Posterior vena cava (tissue), 2 donors: ENCODE data around the gene UBALD1. TPM values are rescaled to one million over a fixed set of nuclear protein-coding genes. Genes with fewer than 3 reads are reported as not detected.
"Not testable (repeated sequence)": the region's sequence is repeated elsewhere in the genome, so short reads cannot be mapped to it uniquely, and the experiment has no call there.

Experiments
- DNase-seq: peaks from one replicate; pipeline ENCODE4 v3.0.0-alpha.2; 2020; ENCODE audit warnings: low spot score
- intact Hi-C, 2 donors: fragments of 100-400 bp; cut with DNase I; formaldehyde crosslinking; loops; one replicate each; pipeline versions ENCODE4 v1.14.1 to v1.14.2; 2022 to 2023
- long read RNA-seq, 2 donors: library from polyadenylated mRNA; unstranded; transcript quantifications; one replicate each; pipeline ENCODE4 v2.0.0, GENCODE V29; 2020 to 2021
- total RNA-seq, 2 donors: library from RNA; stranded (reverse); fragmentation: NEBNext Ultra II Directional; extraction: Animal tissue kit (Norgen Biotek cat#: 25700); gene quantifications; one replicate each; pipeline ENCODE4 v1.2.1, GENCODE V29; 2021
- donor health status: DM: yes; HTN: yes; CAD: no.
- donor health status: DM: yes; HTN: yes; CAD: no.

The UBALD1 gene
- total RNA-seq, result 10 to 100 TPM; 15.6 to 16.4 TPM
- long read RNA-seq, donor 1, partial matches to known transcripts, result 0 of 4 reads
- long read RNA-seq, donor 1, other reads (novel, unspliced or antisense), result 0 of 4 reads
- long read RNA-seq, donor 2, partial matches to known transcripts, result 0 of 1 reads
- long read RNA-seq, donor 2, other reads (novel, unspliced or antisense), result 1 of 1 reads

GRCh38 chr16:4614571-4615383 lies at the start of gene UBALD1:
TSS of gene UBALD1 (minus strand) at chr16:4614888. CDS start at chr16:4614797, 91 bp downstream.
- DNase-seq, result peak; percentile 96
- intact Hi-C loops, result no loop called here

GRCh38 chr16:4663777-4664465 lies 49.2 kb upstream of the UBALD1 start:
- intact Hi-C loops, result no loop called here
- no peak for DNase-seq

- DNase-seq, result no peak
- intact Hi-C loops, result no loop called here
These were observed 48.7 kb upstream of the UBALD1 start for GRCh38 chr16:4663465-4663776.

GRCh38 chr16:4661661-4662060 lies 47.0 kb upstream of the UBALD1 start:
- intact Hi-C loops, result no loop called here
- DNase-seq, result no peak

GRCh38 chr16:4660454-4661007 lies 45.8 kb upstream of the UBALD1 start:
- intact Hi-C loops, result no loop called here
- DNase-seq, result no peak

- DNase-seq, result no peak
- intact Hi-C loops, result no loop called here
These were observed 45.0 kb upstream of the UBALD1 start for GRCh38 chr16:4659363-4660353.

DNA sequence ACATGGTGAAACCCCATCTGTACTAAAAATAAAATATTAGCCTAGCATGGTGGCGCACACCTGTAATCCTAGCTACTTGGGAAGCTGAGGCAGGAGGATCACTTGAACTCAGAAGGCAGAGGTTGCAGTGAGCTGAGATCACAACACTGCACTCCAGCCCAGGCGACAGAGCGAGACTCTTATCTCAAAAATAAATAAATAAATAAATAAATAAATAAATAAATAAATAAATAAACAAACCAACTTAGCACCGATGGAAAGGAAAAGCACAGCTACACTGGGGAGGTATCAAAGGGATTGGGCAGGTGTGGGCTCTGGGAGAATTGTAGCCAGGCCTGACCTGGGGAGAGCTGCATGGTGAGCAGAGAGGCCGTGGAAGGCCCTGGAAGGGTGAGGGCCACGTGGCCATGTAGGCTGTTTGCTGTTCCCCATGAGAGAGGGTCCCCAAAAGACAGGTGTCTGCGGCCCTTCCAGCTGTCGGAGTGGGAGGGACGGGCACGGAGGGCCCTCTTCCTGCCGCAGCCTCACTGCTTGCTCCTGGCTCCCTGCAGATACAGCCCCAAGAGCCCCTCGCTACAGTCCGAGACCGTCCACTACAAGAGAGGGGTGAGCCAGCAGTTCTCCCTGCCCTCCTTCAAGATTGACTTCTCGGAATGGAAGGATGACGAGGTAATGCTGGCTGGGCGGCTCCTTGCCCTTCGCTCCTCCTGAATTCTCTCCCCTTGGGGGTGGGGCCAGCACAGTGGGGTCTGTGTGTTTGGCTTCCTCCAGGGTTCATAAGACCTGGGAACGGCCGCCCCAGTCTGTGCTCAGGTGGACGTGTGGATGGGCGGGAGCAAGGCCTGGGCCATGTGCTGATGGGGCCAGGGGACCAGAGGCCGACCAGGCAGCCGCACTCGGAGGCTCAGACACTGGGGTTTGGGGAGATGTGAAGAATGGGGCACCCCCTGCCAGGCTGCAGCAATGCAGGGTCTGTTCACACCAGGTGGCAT lies 42.3 kb upstream of the UBALD1 start:
- DNase-seq, result no peak
- intact Hi-C loops, result no loop called here

- DNase-seq, result no peak
- intact Hi-C loops, result no loop called here
These were observed 41.5 kb upstream of the UBALD1 start for GRCh38 chr16:4656221-4656620.

DNA sequence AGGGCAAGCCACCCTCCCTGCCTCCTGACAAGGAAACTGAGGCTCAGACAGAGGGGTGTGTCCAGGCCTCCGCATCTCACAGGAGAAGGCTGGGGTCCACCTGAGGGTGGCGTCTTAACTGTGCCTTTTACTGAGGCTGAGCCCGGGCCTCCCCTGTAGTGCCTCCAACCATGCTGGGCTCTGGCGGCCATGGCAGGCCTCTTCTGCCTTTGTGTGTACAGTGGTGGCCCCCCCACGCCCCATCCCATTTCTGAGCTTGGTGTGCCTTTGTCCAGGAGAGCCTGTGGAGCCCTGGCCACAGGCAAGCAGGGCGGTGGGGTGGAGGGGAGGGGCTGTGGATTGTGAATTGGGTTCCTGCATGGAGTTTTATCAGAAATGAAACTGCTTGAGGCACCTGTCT lies 41.1 kb upstream of the UBALD1 start:
- intact Hi-C loops, result no loop called here

DNA sequence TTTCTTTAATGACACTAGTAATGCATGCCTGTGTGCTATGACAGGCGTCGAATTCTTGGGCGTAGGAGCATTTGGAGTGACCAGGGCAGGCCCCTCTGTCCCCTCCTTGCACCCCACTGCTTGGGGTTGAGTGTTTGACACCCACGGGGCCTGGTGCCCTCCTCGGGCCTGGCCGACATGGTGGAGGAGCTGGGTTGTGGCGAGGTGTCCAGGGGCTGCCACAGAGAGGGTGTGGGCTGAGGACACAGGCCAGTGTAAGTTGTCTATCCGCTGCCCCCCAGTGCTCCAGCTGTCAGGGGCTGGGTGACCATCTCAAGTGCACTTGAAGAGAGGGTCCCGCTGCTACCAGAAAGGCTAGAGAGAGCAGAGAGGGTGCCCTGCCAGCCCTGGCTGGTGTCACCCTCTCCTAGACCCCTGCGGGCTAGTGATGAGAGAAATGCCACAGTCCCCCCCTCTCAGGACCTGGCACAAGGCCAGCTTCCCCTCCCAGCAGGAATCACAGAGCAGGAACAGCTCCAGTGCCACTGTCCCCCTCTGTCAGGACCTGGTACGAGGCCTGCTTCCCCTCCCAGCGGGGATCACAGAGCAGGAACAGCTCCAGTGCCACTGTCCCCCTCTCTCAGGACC lies 40.4 kb upstream of the UBALD1 start:
- no peak for DNase-seq
- intact Hi-C loops, result no loop called here

More for the DNA sequence above, 41.1 kb upstream of the UBALD1 start:
- DNase-seq, result no peak

GRCh38 chr16:4654011-4654963 lies 39.6 kb upstream of the UBALD1 start:
- DNase-seq, result no peak
- intact Hi-C loops, result no loop called here

GRCh38 chr16:4652561-4652960 lies 37.9 kb upstream of the UBALD1 start:
- intact Hi-C loops, result no loop called here
- DNase-seq, result no peak

DNA sequence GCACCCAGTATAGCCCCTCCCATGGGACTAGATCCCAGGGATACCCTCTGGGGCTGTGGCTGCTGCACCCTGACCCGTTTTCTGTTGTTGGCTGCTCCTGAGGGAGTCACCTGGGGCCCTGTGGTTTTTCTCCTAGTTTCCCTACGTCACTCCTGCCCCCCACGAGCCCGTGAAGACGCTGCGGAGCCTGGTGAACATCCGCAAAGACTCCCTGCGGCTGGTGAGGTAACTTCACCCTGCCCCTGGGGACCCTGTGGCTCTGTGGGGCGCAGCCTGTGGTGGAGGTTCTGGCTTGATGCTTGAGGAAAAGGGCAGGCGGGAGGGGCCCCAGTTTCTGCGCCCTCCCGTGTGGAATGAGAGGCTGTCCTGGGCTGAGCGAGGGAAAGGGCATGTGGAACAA lies 37.1 kb upstream of the UBALD1 start:
- intact Hi-C loops, result no loop called here
- no peak for DNase-seq

DNA sequence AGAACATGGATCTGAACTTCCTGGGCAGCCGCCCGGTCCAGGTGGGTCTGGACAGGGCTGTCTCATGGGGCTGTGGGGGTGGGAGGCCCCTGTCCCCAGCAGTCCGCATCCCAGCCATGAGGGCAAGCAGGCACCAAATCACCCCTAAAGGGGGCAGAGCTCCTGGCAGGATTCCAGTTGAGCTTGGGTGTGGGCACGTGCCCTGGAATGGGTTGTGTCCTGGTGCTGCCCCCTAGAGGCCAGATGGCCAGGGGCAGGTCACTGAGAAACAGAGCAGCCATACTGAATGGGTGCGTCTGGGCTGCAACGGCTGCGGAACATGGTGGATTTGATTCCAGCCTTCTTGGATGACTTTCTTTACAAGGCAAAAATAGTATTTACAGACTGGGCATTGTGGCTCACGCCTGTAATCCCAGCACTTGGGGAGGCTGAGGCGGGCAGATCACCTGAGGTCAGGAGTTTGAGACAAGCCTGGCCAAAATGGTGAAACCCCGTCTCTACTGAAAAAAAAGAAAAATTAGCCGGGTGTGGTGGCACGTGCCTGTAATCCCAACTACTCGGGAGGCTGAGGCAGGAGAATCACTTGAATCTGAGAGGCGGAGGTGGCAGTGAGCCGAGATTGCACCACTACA lies 35.9 kb upstream of the UBALD1 start:
- peak; percentile 88 for DNase-seq

GRCh38 chr16:4649744-4650442 lies 35.2 kb upstream of the UBALD1 start:
- no peak for DNase-seq
- intact Hi-C loops, result no loop called here

More for the DNA sequence above, 35.9 kb upstream of the UBALD1 start:
- intact Hi-C loops, result not testable (repeated sequence)
